Fibroblast of skin of right quadriceps (primary cell): ENCODE measurements around the gene PLEKHA6.

Source experiments
- DNase-seq: peaks from one replicate; pipeline ENCODE4 v3.0.0-alpha.2; 2013

The PLEKHA6 gene

DNA sequence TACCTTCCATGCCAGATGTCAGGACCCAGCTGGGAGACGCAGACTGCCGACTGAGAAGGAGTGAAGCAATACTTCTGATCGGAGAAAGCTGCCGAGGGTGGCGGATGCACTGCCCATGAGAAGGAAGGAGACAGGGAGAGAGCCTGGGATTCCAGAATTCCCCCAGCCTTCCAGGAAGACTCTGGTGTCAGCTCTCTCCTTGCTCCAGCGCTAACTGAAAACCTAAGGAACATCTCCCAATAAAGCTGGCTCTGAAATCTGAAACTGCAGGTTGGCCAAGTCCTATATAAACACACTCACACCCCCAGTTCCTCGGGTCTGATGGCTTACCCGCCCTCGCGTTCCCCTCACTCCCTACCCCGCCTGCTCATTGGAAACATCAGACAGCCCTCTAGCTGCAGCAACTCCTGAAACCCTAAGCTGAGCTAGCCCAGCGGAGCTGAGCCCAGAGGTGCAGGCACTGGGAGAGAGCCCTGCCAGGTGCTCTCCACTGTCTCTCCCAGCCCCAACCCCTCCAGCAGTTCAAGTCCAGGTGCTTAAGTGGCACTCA lies 52.3 kb downstream of the PLEKHA6 start:
- peak; percentile 61 for DNase-seq

DNA sequence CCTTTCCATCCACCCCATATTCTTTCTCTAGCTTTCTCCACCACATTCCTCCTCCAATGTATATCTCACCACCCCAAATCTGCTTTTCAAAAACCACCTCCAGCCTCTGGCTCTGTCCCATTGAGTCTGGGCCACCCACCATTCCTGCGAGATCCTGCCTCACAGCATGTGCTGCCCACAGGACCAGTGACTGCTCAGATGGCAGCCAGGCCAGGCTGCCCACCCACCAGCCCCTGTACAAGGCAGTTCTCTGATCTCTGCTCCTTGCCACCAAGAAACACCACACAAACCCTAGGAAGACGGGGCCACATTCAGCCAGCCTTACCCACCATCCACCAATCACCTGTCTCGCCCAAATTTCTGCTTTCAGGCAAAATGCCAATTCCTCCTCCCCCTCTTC lies 53.7 kb downstream of the PLEKHA6 start:
- no peak for DNase-seq

DNA sequence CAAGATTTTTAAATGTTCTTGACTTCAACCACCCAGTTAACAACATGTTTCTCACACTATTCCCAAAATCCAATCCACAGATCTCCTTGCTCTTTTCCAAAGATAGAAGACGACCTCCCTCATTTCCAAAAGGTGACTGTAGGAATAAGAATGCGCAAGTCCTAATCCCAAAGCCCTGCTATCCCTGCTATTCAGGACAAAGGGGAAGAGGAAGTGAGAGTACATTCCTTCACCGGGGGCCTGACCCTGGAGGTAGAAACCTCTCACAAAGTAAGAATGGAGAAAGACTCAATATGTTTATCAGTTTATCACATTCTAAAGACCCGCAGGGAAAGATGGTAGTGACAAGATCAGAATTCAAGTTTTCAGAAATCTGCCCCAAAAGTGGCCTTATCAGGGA lies 55.7 kb downstream of the PLEKHA6 start:
- DNase-seq: peak; percentile 60

DNA sequence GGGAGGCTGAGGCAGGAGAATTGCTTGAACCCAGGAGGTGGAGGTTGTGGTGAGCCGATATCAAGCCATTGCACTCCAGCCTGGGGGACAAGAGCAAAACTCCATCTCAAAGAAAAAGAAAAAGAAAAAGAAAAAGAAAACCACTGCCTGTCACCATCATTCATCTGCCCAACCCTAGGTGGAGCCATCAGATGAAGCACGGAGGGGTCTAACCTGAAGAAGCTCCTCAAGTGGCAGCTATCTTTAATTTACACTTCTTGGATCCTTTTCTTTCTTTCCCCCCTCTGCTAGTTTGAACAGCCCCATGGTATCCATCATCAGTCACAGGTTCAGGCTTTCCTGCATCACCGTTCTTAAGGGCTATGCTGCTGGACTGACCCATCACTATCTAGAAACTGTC lies 57.0 kb downstream of the PLEKHA6 start:
- no peak for DNase-seq

DNA sequence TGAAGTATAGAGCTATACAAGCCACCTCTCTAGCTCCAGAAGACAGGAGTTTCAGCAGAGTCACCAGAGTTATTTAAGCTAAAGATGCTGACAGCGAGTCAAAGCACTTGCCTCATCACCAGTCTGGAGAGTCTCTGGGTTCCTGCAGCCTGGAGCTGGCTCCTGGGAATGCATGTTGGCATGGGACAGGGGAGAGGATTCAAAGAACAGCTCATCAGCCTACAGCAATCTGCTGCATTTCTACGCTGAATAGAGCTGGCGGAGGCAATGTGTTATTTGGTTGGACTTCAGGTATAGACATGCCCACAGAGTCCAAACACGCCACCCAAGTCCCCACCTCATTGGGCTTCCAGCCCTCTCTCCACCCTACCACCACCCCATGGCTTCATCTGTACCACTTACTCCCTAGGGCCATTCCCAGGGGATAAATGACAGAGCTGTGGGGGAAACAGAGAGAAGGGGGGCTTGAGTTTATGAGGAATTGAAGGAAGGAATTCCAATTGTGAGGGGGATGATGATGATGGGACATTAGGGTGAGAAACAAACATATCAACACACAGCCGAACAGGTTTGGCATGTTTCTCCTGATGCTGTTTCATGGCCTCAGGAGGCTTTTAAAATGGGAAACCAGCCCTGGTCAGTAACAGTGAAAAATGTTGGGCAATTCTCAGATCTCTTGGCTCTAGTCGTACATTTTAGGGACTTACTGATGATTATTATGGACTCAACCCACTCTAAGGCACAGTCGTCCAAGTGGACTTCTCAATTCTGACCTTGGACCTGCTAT lies 58.4 kb downstream of the PLEKHA6 start:
- no peak for DNase-seq

DNA sequence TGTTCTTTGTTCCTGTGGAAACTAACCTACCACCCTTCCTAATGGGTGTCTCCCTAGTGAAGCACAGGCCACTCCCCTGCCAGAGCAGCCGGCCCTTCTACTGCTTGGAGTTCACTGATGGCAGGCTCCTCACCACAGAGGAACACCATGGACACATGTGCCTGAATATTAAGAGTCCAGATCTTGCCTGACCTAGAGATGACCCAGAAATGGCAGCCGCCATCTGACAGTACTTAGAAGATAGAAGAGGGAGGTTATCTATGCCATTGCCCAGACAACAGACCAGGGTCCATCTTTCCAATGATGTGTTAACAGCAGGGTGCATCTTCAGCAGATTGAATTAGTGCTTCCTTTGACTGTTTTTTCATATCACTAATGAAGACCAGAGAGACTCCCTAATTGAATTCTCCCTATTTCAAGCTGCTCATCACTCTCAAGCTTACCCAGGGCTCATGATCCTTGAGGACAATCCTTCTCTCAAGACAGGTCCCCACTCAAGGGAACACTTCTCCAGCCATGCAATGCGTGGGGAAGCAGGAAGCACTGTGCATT lies 59.8 kb downstream of the PLEKHA6 start:
- DNase-seq: no peak

DNA sequence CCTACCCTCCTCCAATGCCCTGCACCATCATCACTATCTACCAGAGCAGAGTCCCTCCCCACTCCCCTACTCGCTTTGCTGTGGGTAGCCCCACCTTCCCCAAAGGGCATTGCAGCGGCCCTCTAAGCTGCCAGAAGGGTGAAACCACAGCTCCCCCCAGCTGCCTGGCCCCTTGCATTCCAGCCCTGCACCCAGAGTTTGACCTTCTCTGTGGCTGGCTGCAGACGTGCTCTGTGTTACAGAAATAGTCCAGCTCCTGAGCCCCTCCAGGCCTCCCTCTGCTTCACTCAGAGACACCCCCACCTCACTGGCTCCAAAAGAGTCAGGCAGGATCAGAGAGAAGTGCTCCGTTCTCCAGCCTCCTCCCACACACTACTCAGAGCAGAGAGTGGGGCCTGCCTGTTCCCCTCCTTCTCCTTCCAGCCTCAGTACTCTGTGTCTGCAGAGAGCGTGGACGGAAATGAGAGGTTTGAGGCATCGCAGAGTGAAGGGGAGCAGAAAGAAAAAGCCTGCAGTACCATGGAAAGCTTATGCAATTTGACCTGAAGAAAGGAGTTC lies 63.2 kb downstream of the PLEKHA6 start:
- peak; percentile 93 for DNase-seq

DNA sequence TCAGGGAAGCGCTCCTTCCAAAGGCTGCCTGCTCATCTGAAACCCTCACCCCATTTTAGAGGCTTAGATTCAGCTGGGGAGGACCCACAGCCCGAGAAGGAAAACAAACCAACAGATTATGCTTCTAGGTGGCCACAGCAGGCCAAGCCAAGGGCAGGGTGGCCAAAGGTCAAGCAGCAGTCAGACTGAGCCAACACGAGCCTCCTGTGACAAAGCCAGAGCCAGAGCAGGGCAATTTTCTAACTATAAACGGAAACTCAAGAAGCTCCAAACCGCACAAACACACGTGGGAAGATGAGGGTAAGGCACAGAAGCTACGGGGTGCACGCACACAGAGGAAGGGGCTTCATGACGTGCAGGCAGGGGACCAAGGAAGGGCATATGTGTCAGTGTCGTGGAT lies 64.1 kb downstream of the PLEKHA6 start:
- no peak for DNase-seq

DNA sequence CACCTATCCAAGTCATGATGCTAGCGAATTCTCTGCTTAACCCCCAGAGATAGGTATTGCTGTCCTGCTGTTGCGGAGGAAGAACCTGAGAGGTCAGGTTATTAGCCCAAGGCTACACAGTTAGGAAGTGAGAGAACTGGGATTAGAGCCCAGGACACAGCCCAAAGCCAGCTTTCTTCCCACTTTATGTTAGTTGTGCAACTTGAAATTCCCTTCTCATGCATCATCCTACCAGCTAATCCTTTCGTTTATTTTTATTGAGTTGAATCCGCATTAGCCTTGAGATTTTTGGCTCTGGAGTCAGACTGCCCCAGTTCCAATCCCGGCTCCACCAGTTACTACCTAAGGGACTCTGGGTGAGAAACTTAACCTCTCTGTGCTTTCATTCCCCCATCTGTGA lies 65.4 kb downstream of the PLEKHA6 start:
- DNase-seq: peak; percentile 95

DNA sequence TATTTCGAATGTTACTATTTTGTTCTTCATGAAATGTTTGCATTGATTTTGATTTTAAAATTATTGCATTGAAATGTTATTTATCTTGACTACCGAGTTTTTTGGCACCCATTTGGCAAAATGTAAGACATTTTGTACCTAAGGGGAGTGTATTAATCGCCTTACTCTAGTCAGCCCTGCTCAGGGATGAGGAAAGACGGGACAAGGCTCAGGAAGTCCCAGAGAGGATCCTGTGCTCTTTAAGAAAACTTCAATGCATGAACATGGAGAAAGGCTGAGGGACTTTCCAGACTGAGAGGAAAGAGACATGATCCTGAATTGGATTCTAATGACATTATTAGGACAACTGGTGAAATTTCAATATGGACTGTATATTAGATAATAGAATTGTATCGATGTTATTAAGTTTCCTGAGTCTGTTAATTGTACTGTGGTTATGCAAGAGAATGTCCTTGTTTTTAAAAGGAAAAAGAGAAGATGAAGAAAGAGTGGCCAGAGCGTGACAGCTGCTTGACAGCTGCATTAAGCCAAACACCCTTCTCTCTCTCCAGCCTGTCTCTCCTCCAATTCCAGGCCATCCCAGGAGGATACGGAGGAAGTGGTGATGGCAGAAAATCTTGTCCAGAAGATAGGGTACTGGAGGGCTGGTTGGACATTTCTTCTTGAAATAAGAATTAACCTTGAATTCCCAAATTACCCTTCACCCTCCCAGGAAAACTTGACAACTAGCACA lies 66.0 kb downstream of the PLEKHA6 start:
- peak; percentile 48 for DNase-seq

DNA sequence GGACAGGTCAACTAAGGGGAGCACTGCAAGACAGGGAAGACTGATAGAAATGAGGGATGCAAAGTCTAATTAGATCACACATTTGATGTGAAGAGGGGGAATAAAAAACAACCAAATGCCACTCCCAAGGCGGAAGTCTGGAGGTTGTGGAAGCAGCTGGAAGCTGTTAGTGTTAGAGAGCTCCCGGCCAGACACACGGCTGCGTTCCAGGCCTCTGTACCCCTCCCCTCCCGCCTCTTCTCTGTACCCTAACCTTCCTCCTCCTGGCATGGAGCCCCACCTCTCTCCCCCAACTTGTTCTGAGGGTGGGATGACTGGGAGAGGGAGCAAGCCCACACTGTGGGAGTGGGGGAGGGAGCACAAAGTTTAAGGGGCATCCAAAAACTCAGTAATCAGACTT lies 67.0 kb downstream of the PLEKHA6 start:
- peak; percentile 29 for DNase-seq

DNA sequence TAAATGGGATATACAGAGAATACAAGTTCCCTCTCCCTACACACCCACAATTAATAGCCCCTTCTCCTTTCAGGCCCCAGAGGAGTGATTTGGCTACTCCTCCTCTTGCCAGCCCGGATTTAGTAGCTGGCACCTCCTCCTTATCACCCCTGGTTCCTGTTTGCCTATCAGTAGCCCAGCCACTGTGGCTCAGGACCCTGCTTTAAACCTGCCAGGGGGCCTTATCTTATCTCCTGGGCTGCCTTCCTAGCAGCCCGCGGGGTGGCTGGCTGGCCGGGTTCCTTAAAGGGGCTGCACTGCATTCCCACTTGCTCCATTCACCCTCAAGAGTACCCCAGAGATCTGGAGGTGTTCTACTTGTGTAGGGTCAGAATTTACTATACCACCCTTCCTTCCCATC lies 70.4 kb downstream of the PLEKHA6 start:
- no peak for DNase-seq

DNA sequence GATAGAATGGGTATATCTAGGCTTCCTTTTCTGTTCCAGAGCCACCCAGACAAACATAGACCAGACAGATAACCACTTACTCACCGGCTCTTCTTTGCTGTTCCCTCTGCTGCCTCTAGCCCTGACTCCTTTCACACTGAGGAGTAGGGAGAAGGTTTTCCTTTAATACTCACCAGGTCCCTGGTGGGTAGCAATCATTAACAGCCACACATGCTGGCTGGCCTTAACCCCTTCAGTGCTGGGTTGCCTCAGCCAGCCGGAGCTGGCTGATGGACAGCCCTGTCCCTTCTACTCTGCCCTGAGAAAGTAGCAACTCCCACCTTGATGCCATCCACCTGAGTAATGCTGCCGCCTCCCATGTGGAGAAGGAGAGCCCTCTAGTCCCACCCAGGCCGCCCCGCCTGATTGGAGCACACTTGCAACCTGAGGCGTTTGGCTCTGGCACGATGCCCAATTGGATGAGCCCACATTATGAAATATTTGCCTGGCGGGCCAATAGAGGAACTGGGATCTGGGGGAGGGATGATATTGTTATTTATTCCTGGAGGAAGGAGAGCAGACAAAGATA lies 71.6 kb downstream of the PLEKHA6 start:
- peak; percentile 42 for DNase-seq

DNA sequence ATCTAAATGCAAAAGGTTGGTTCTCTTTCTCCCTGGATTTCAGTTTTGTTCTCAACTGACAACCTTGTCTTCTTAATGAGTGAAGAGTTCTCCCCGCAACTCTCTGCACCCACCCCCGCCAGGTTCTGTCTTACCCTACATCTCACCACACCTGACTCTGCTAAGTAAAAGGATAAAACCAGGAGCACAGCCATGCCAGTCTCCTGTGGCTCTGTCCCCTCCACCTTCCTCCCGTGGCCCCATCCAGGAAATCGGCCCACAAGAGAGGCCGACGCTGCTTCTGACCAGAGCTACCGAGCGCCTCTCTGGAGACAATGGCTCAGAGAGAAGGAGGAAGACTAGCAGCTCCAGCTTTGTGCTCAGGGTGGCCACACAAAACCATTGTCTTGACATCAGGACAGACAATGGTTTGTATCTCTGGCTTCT lies 72.2 kb downstream of the PLEKHA6 start:
- DNase-seq: no peak

DNA sequence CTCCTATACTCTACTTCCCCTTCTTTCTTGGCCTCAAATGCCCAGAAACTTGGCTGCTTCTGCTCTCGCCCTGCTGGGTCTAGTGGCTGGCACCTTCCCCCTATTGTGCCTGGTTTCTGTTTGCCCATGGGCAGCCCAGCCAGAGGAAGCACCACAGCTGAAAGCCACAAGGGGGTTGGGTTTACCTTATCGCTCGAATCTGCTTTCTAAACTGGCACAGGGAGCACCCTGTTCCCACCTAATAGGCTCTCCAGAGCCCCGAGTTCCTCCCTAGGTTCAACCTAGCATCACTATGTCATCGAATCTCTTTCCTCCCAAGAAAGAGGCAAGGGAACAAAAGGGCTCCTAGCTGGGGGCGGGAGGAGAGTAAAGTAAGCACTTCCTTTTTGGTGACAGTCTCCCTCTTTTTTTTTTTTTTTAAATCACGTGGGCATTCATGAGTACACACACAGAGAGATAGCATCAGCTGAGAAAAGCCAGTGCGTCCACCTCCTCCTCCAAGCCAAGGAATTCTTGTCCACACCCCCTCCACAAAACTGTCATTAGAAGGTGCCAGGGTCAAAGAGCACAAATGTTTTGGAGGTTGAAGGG lies 72.8 kb downstream of the PLEKHA6 start:
- no peak for DNase-seq

DNA sequence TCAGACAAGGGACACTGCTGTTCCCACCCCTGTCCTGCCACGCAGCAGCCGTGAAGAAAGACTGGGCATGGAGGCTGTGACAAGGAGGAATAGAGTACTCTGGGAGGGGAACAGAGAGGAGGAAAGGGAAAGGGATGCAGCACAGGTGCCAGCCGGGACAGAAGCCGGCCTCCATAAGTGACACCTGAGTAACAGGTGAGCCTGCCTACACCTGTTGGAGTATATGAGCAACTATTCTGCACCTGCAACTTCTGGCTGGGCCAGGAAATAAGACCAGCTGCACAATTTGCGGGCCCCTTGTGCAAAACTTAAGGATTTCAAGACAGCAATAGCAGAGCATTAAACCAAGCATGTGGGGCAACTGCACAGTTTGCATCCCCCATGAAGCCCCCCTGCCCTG lies 73.4 kb downstream of the PLEKHA6 start:
- DNase-seq: no peak

DNA sequence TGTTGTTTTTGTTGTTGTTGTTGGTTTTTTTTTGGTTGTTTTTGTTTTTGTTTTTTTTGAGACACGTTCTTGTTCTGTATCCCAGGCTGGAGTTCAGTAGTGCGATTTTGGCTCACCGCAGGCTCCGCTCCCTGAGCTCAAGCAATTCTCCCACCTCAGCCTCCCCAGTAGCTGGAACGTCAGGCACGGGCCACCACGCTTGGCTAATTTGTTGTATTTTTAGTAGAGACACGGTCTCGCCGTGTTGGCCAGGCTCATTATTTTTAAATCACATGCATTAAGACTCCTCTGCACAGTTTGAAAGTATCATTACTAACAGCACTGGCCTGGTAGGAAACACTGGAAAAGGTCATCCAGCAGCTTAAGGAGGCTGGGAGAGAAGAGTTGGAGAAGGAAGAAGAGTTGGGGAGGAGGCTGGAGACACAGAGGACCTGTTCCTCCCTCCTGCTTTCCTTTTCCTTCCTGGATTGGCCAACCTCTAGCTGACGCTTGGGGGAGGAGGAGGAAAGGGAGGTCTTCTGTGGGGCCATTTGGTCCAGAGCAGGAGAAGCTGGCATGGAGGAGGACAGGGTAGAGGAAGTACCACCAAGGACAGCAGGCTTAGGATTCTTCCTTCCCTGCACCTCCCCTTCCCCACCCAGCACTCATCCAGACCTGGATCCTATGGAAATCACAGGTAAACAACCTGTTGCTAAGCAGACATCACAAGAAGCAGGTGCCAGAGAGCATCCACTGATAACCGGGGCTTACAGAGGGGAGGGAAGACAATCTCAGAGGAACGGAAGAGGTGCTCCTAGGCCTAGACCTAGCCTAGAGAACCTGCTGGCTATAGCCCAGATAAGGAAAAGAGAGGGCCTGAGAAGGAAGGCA lies 74.1 kb downstream of the PLEKHA6 start:
- no peak for DNase-seq

DNA sequence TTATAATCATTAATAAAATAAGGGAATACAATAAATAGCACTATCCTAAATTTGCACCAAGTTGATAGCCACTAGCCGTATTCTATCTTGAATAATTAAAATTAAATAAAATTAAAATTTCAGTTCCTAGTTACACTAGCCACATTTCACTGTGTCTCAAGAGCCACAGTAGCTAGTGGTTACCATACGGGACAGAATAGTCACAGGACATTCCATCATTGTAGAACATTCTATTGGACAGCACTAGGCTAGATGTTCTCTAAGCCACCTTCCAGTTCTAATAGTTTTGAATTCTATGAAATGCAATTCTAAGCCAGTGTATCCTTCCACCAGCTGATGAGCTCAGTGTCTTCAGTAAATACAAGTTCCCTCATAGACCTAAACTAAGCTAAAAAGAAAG lies 74.8 kb downstream of the PLEKHA6 start:
- no peak for DNase-seq

DNA sequence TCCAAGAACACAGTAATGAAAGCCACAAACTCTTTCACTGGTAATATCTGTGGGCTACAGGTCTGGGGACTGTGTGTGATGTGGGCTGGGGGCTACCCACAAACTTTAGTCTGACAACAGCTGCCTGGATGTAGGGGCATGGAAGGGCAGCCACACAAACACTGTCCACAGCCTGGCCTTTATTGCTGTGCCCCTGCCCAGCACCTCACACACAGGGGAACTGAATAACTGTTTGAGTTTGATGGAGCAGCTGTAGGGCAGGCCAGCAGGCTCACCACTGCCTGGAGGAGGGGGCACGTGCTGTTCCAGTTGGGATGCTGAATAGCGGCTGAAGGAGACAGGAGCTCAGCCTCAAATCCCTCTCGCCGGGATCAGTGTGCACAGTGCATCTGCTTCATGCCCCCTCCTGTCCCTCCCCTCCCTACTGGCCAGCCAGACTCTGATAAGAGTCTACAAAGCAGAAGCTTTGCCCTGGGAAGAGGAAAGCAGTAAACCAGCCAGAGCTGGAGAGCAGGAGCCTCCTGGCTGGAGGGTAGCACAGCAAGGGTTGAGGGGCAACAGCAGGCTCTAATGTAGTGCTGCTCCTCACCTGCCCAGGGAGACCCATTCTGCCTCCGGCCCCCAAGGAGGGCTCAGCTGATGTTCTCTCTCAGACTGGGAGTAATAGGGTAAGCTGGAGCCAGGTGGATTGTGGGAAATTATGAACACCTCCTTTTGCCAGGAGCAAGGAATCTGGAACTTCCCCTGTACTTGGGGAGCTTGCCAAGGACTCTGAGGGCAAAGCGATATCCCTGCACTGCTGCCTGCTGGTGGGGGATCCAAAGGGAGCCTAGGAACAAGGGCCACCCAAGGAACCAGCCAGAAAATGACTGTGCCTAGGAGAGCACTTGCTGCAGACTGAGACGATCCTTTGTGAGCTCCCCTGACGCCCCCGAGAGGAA lies 75.7 kb downstream of the PLEKHA6 start:
- DNase-seq: no peak

DNA sequence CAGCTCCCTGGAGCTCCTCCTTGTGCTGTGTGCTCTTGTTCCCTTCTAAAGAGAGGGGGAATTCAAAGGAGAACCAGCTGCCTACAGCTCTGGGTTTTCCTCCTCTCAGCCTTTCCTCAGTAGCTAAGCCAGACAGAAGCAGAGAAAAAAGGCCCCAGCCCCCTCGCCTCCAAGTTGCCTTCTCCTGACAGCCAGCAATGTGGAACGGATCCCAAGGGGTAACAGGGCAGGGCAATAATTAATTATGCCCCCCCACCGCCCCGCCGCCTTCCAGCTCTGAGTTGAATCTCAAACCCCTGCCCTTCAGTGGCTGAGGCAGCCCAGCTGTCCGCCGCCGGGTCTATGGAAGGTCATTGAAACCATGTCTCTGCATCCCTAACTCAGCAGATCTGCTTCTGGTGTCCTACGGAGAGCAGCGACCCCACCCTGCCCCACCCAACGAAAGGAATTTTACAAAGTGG lies 76.9 kb downstream of the PLEKHA6 start:
- DNase-seq: no peak
